WTC11 (cell line): ENCODE measurements around the gene FCN3.

Experiments used
- FOXP1 ChIP-seq: sonication (generic); formaldehyde crosslinking; IDR thresholded peaks from 2 replicates; pipeline ENCODE4 v1.8.0; 2022; ENCODE audit warnings: missing genetic modification reagents, mild to moderate bottlenecking, moderate library complexity, borderline replicate concordance
- GABPB1 ChIP-seq: sonication (generic); formaldehyde crosslinking; IDR thresholded peaks from 2 replicates; pipeline ENCODE4 v1.8.1; 2023; ENCODE audit warnings: mild to moderate bottlenecking, missing genetic modification reagents
- KAT7 ChIP-seq: sonication (generic); formaldehyde crosslinking; IDR thresholded peaks from 2 replicates; pipeline ENCODE4 v1.8.1; 2023; ENCODE audit warnings: missing genetic modification reagents, mild to moderate bottlenecking, borderline replicate concordance
- NR2C2 ChIP-seq: sonication (generic); formaldehyde crosslinking; IDR thresholded peaks from 2 replicates; pipeline ENCODE4 v1.8.0; 2022; ENCODE audit warnings: mild to moderate bottlenecking, missing genetic modification reagents
- NR3C1 ChIP-seq: sonication (generic); formaldehyde crosslinking; conservative IDR thresholded peaks from 2 replicates; pipeline ENCODE4 v1.8.1; 2023; ENCODE audit warnings: low read depth, mild to moderate bottlenecking, missing genetic modification reagents
- TCF7 ChIP-seq: sonication (generic); formaldehyde crosslinking; IDR thresholded peaks from 2 replicates; pipeline ENCODE4 v1.8.0; 2022; ENCODE audit warnings: mild to moderate bottlenecking, low read depth, missing genetic modification reagents, moderate library complexity
- ZNF317 ChIP-seq: sonication (generic); formaldehyde crosslinking; IDR thresholded peaks from 2 replicates; pipeline ENCODE4 v1.8.1; 2023; ENCODE audit warnings: low read depth, mild to moderate bottlenecking, moderate library complexity, missing genetic modification reagents, borderline replicate concordance
- TF ChIP-seq, protein P1 (sequence below): fragments of 200-600 bp; IDR thresholded peaks from 2 replicates; pipeline ENCODE4 v1.8.0; 2022; ENCODE audit warnings: antibody characterized with exemption
- TF ChIP-seq, protein P2 (sequence below): sonication (generic); formaldehyde crosslinking; IDR thresholded peaks from 2 replicates; pipeline ENCODE4 v1.8.1; 2023; ENCODE audit warnings: mild to moderate bottlenecking, moderate library complexity, missing genetic modification reagents

DNA sequence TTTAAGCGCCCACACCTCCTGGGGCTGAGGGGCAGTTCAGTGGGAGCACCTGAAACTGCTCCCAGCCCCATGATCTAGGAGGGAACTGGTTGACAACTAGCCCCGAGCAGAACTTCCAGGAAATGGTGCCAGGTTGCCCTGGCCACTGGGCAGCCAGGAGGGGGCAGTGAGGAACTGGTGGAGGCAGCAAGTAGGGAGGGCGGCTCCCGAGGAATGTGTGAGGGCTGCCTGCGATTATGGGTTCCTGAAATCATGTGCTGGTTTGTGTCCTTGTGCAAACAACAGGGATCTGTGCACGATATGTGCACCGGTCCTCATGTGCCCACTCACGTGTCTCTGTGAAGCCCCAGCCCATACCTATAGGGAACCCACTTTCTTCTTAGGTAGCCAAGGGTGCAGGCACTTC, 27.7 kb upstream of the FCN3 start:
- TF ChIP-seq GABPB1 (CRISPR knock-in tag): no peak
- TF ChIP-seq FOXP1: no peak
- no peak for TF ChIP-seq NR3C1 (CRISPR knock-in tag)
- no peak for TF ChIP-seq KAT7
- TF ChIP-seq ZNF317: no peak
- TF ChIP-seq, protein P1, sequence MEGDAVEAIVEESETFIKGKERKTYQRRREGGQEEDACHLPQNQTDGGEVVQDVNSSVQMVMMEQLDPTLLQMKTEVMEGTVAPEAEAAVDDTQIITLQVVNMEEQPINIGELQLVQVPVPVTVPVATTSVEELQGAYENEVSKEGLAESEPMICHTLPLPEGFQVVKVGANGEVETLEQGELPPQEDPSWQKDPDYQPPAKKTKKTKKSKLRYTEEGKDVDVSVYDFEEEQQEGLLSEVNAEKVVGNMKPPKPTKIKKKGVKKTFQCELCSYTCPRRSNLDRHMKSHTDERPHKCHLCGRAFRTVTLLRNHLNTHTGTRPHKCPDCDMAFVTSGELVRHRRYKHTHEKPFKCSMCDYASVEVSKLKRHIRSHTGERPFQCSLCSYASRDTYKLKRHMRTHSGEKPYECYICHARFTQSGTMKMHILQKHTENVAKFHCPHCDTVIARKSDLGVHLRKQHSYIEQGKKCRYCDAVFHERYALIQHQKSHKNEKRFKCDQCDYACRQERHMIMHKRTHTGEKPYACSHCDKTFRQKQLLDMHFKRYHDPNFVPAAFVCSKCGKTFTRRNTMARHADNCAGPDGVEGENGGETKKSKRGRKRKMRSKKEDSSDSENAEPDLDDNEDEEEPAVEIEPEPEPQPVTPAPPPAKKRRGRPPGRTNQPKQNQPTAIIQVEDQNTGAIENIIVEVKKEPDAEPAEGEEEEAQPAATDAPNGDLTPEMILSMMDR: no peak
- TF ChIP-seq NR2C2 (CRISPR knock-in tag): no peak
- TF ChIP-seq, protein P2, sequence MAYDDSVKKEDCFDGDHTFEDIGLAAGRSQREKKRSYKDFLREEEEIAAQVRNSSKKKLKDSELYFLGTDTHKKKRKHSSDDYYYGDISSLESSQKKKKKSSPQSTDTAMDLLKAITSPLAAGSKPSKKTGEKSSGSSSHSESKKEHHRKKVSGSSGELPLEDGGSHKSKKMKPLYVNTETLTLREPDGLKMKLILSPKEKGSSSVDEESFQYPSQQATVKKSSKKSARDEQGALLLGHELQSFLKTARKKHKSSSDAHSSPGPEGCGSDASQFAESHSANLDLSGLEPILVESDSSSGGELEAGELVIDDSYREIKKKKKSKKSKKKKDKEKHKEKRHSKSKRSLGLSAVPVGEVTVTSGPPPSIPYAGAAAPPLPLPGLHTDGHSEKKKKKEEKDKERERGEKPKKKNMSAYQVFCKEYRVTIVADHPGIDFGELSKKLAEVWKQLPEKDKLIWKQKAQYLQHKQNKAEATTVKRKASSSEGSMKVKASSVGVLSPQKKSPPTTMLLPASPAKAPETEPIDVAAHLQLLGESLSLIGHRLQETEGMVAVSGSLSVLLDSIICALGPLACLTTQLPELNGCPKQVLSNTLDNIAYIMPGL: no peak
- no peak for TF ChIP-seq TCF7 (CRISPR knock-in tag)
